Adrenal gland (tissue), 12 donors: ENCODE measurements around the gene NEURL2. TPM values are rescaled to one million over a fixed set of nuclear protein-coding genes. Genes with fewer than 3 reads are reported as not detected.

Experiments
- DNase-seq, 7 donors: peaks; one replicate each; pipeline ENCODE4 v3.0.0-alpha.2; 2019 to 2020
- H3K27ac ChIP-seq, 5 donors: fragments of 200-600 bp; sonication (generic) in 4 of 5; 1 replicate in 3 of 5; 2 replicates in 2 of 5; pipeline versions ENCODE4 v1.5.1 to v1.8.0; 2016 to 2020; ENCODE audit warnings: mild to moderate bottlenecking in 1 of 5
- H3K27me3 ChIP-seq: fragments of 200-600 bp; 2 replicates; pipeline ENCODE4 v1.8.0; 2021
- H3K36me3 ChIP-seq, 2 donors: fragments of 200-600 bp; replicated peaks in 1 of 2; 1 replicate in 1 of 2; 2 replicates in 1 of 2; pipeline versions ENCODE4 v1.5.1 to v1.8.0; 2018 to 2022
- H3K4me1 ChIP-seq, 2 donors: fragments of 200-600 bp; replicated peaks in 1 of 2; 1 replicate in 1 of 2; 2 replicates in 1 of 2; pipeline versions ENCODE4 v1.5.1 to v1.8.0; 2018 to 2021
- H3K4me3 ChIP-seq, 4 donors: fragments of 200-600 bp; sonication (generic) in 3 of 4; one replicate each; pipeline ENCODE4 v1.5.1; 2016 to 2018
- H3K9me3 ChIP-seq, 3 donors: fragments of 200-600 bp; sonication (generic) in 1 of 3; replicated peaks in 1 of 3; 1 replicate in 2 of 3; 2 replicates in 1 of 3; pipeline versions ENCODE4 v1.5.1 to v1.8.0; 2016 to 2021
- POLR2A ChIP-seq, 2 donors: fragments of 450-650 bp; IDR thresholded peaks; one replicate each; pipeline ENCODE4 v1.6.1; 2017; ENCODE audit warnings: antibody characterized with exemption in 2 of 2, mild to moderate bottlenecking in 2 of 2, moderate library complexity in 1 of 2
- WGBS, 4 donors: extraction: QIAGEN DNeasy Blood & Tissue Kit in 2 of 4; methylation state at CpG; one replicate each; pipeline versions ENCODE4 v1.1.5 to v1.1.7; 2013 to 2017; 5-methylcytosine and 5-hydroxymethylcytosine counted together
- intact Hi-C, 2 donors: fragments of 100-400 bp; cut with DNase I; formaldehyde crosslinking; loops; one replicate each; pipeline versions ENCODE4 v1.14.1 to v1.15.0; 2022 to 2023
- polyA plus RNA-seq, 3 donors: library from polyadenylated mRNA; stranded (reverse); fragments of 200-250 nt in 2 of 3; fragments of 350-450 nt in 1 of 3; fragmentation: Illumina TruSeq in 1 of 3; extraction: RNeasy Lipid Tissue Mini Kit (QIAGEN cat#74804) in 1 of 3; gene quantifications; one replicate each; pipeline ENCODE4 v1.2.3, GENCODE V29; 2013 to 2014
- total RNA-seq, 9 donors: library from RNA; depleted of rRNA in 4 of 9; stranded (reverse); fragments of >200 nt in 4 of 9; fragments of 120-200 nt in 1 of 9; fragmentation: NEBNext Ultra II Directional in 1 of 9; extraction: Animal tissue kit (Norgen Biotek cat#: 25700) in 1 of 9; gene quantifications; one replicate each; pipeline versions ENCODE4 v1.1.0 to v1.2.4, GENCODE V29; 2013 to 2023
- TF ChIP-seq, protein P1 (sequence below), 6 experiments: fragments of 450-650 bp in 4 of 6; fragments of 200-600 bp in 2 of 6; sonication (generic) in 1 of 6; IDR thresholded peaks; 1 replicate in 5 of 6; 2 replicates in 1 of 6; pipeline versions ENCODE4 v1.5.1 to v1.8.0; 2016 to 2021; ENCODE audit warnings: antibody characterized with exemption in 6 of 6, mild to moderate bottlenecking in 2 of 6, moderate library complexity in 1 of 6
- donor health status: healthy with polysubstance abuse.
- donor health status: Bipolar disorder and iron deficiency.
- donor health status: DM: yes; HTN: yes; CAD: no.
- donor health status: DM: no; HTN: no; CAD: no.
- donor health status: DM: no; HTN: no; CAD: no.
- donor health status: DM: yes; HTN: yes; CAD: no.

The NEURL2 gene
- total and polyA plus RNA-seq, 12 donors: 1.0 to 36.4 (median 13.7) TPM

DNA sequence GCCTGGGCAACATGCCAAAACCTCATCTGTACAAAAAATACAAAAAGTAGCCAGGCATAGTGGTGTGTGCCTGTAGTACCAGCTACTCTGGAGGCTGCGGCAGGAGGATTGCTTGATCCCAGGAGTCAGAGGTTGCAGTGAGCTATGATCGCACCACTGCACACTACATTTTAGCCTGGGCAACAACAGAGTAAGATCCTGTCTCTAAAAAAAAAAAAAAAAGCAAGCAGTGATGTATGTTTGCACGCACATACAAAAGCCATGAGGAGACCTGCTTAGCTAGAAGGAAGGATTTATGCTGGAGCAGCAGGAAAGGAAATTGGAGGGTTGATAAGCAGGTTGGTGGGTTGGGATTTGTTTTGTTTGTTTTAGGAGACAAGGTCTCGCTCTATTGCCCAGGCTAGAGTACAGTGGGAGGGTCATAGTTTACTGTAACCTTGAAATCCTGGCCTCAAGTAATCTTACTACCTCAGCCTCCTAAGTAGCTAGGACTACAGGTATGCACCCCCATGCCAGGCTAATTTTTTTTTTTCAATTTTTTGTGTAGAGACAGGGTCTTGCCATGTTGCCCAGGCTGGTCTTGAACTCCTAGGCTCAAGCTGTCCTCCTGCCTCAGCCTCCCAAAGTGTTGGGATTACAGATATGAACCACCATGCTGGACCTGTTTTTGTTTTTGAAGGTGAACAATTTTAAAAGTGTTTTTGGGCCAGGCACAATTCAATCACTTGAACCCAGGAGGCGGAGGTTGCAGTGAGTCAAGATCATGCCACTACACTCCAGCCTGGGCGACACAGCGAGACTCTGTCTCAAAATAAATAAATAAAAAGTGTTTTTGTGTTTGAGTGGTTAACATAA is 29.6 kb downstream of the NEURL2 start:
- Histone ChIP-seq H3K4me1 (peaks cover 4 to 17% of the 10 kb centered on the region in 2 donors), H3K27me3 (no peaks in the 10 kb centered on the region), H3K9me3 (no peaks in the 10 kb centered on the region), H3K36me3 (no peaks in the 10 kb centered on the region), H3K27ac (peak overlapping the region in 2 of 5 donors; percentile 1 to 51), H3K4me3 (no peak overlapping the region)
- peak in 1 of 7 donors; percentile 54 for DNase-seq
- intact Hi-C loops: no loop called here
- TF ChIP-seq, protein P1, sequence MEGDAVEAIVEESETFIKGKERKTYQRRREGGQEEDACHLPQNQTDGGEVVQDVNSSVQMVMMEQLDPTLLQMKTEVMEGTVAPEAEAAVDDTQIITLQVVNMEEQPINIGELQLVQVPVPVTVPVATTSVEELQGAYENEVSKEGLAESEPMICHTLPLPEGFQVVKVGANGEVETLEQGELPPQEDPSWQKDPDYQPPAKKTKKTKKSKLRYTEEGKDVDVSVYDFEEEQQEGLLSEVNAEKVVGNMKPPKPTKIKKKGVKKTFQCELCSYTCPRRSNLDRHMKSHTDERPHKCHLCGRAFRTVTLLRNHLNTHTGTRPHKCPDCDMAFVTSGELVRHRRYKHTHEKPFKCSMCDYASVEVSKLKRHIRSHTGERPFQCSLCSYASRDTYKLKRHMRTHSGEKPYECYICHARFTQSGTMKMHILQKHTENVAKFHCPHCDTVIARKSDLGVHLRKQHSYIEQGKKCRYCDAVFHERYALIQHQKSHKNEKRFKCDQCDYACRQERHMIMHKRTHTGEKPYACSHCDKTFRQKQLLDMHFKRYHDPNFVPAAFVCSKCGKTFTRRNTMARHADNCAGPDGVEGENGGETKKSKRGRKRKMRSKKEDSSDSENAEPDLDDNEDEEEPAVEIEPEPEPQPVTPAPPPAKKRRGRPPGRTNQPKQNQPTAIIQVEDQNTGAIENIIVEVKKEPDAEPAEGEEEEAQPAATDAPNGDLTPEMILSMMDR (IDR thresholded peaks at IDR 0.05): no peak
- no peak for TF ChIP-seq POLR2A (IDR thresholded peaks at IDR 0.05)
- WGBS, 4 donors: 86 to 95% (median 94%) methylated on average over 7 of the region's 7 CpGs

DNA sequence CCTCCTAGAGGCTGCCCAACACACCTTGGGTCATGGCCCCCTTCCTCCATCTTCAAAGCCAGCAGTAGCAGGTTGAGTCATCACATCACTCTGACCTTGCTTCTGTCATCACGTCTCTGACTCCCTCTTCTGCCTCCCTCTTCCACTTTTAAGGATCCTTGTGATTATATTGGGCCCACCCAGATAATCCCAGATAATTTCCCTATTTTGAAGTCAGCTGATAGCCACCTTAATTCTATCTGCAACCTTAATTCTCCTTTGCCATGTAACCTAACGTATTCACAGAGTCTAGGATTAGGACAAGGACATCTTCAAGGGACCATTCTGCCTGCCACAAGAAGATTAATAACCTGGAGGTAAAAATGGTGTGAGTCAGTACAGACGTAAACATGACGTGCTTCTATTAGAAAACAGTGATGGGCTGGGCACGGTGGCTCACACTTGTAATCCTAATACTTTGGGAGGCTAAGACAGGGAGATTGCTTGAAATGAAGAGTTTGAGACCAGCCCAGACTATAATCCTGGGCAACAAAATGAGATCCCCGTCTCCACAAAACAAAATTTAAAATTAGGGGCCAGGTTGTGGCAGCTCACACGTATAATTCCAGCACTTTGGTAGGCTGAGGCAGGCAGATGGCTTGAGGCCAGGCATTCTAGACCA is 30.3 kb downstream of the NEURL2 start:
- Histone ChIP-seq H3K27ac (peak overlapping the region in 4 of 5 donors; percentile 1 to 51 (median 4)), H3K4me3 (no peak overlapping the region), H3K4me1 (peaks cover 11 to 25% of the 10 kb centered on the region in 2 donors), H3K9me3 (no peaks in the 10 kb centered on the region), H3K27me3 (no peaks in the 10 kb centered on the region), H3K36me3 (no peaks in the 10 kb centered on the region)
- intact Hi-C loops: no loop called here
- peak in 2 of 7 donors; percentile 16 to 62 for DNase-seq
- TF ChIP-seq, protein P1 (IDR thresholded peaks at IDR 0.05): no peak
- TF ChIP-seq POLR2A (IDR thresholded peaks at IDR 0.05): no peak
- WGBS, 4 donors: 42 to 46% (median 42%) methylated on average over 7 of the region's 7 CpGs

- TF ChIP-seq, protein P1 (IDR thresholded peaks at IDR 0.05): no peak
- TF ChIP-seq POLR2A (IDR thresholded peaks at IDR 0.05): no peak
- Histone ChIP-seq H3K4me1 (peaks cover 18 to 32% of the 10 kb centered on the region in 2 donors), H3K27ac (no peak overlapping the region), H3K27me3 (no peaks in the 10 kb centered on the region), H3K36me3 (no peaks in the 10 kb centered on the region), H3K9me3 (no peaks in the 10 kb centered on the region), H3K4me3 (no peak overlapping the region)
- DNase-seq: no peak
- WGBS, 4 donors: 90 to 100% (median 92%) methylated on average over 3 to 5 of the region's 5 CpGs
- intact Hi-C loops: no loop called here
Measured at GRCh38 chr20:45859916-45860315, 31.1 kb downstream of the NEURL2 start.

DNA sequence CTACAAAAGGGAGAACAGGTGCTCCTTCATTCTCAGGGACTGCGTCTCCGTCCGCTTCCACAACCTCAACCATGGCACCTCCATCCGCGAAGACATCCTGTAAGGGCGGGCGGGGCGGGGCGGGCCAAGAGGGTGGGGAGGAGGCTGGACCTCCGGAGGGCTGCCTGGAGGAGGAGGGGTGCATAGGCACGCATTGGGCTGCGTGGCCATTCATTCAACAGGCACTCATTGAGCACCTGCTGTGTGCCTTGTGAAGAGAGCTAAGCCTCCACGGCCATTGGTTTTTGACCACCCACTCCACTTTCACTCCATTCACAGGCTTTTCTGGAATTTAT is 33.2 kb downstream of the NEURL2 start:
- Histone ChIP-seq H3K27me3 (no peaks in the 10 kb centered on the region), H3K36me3 (peaks cover 0 to 6% of the 10 kb centered on the region in 2 donors), H3K9me3 (no peaks in the 10 kb centered on the region), H3K4me3 (peak overlapping the region in 2 of 4 donors; percentile 61 to 71), H3K27ac (peak overlapping the region in 4 of 5 donors; percentile 65 to 91 (median 79)), H3K4me1 (peaks cover 20 to 49% of the 10 kb centered on the region in 2 donors)
- DNase-seq: no peak
- no peak for TF ChIP-seq POLR2A (IDR thresholded peaks at IDR 0.05)
- TF ChIP-seq, protein P1 (IDR thresholded peaks at IDR 0.05): no peak
- WGBS, 4 donors: 11 to 25% (median 15%) methylated on average over 1 to 13 of the region's 13 CpGs
- intact Hi-C loops: no loop called here
